ENCODE data around the gene CTSV. TPM values are rescaled to one million over a fixed set of nuclear protein-coding genes. Genes with fewer than 3 reads are reported as not detected.
"Not testable (repeated sequence)": the region's sequence is repeated elsewhere in the genome, so short reads cannot be mapped to it uniquely, and the experiment has no call there.

The CTSV gene
- total and polyA plus RNA-seq, 3 donors from 2014 or later = 96.6 to 319 (median 107) TPM

GRCh38 chr9:97041898-97042297, 3.0 kb upstream of the CTSV start:
- no peak overlapping the region for H3K4me3 ChIP-seq
- DNase-seq = no peak
- WGBS, 2 donors = 58 to 67% methylated on average over 2 of the region's 2 CpGs
- no peaks in the 10 kb centered on the region for H3K27me3 ChIP-seq
- peaks cover 2% of the 10 kb centered on the region for H3K4me1 ChIP-seq
- no peaks in the 10 kb centered on the region for H3K36me3 ChIP-seq (ENCODE audit: low read depth, missing control alignments)
- no peak for TF ChIP-seq CTCF (IDR thresholded peaks at IDR 0.05)
- no peak for TF ChIP-seq POLR2A (IDR thresholded peaks at IDR 0.05)
- intact Hi-C loops (cut with DNase I; ENCODE audit: low total_unique reads) = no loop called here
- no peaks in the 10 kb centered on the region for H3K9me3 ChIP-seq
- H3K27ac ChIP-seq = no peak overlapping the region

GRCh38 chr9:97039514-97039860, 545 bp upstream of the CTSV start:
- Histone ChIP-seq H3K4me1 (no peaks in the 10 kb centered on the region), H3K27me3 (no peaks in the 10 kb centered on the region), H3K4me3 (peak overlapping the region; percentile 58 to 77), H3K9me3 (no peaks in the 10 kb centered on the region), H3K36me3 (ENCODE audit: low read depth, missing control alignments) (no peaks in the 10 kb centered on the region), H3K27ac (peak overlapping the region; percentile 22 to 77)
- TF ChIP-seq CTCF (IDR thresholded peaks at IDR 0.05) = no peak
- TF ChIP-seq POLR2A (IDR thresholded peaks at IDR 0.05) = no peak
- WGBS, 2 donors = 3 to 5% methylated on average over 12 of the region's 12 CpGs
- intact Hi-C loops (cut with DNase I; ENCODE audit: low total_unique reads) = no loop called here
- peak; percentile 75 for DNase-seq

GRCh38 chr9:97023505-97023904, 15.4 kb downstream of the CTSV start:
- DNase-seq; H3K4me3 ChIP-seq; intact Hi-C loops (cut with DNase I; ENCODE audit: low total_unique reads); H3K27me3 ChIP-seq; H3K27ac ChIP-seq; H3K9me3 ChIP-seq; H3K4me1 ChIP-seq; H3K36me3 ChIP-seq (ENCODE audit: low read depth, missing control alignments): not testable (repeated sequence)
- WGBS, 2 donors = 73 to 80% methylated on average over 1 of the region's 1 CpG

DNA sequence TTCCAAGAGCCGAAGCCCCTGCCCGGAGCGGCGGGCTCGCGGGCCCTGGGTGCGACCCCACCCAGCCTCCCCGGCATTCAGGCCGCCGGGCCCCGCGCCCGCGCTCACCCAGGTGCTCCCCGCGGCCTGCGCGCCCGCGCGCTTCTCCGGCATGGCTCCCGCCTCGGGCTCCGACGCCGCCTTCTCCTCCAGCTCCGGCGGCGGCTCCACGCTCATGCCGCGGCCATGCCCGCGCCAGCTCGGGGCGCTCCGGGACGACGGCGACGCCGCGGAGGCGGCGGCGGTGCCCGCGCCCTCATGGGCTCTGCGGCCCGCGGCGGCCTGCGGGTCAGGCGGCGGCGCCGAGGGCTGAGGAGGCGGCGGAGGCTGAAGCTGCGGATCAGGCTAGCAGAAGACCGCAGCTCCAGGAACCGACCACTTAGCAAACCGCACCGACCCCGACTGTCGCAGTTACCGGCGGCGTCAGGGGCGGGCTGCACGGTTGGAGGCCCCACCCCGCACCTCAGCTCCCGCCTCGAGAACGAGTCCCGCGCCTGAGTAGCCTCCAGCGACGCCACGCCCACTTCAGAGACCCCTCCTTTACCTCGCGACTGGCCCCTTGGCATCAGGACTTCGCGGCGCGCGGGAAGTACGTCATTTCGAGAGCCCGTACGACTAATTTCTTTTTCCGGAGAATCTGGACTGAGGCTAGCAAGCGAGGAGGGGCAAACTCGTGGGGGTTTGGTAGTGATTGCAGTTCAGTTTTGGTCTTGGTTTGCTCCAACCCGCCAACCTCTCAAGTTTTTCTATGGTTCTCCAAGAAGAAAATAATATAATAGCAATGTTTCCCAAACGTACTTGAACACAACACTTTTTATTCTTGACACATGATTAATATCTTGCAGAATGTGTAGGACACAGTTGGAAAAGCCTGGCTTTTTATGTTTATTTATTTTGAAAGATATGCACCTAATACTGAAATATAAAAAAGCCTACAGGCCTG, 25.5 kb downstream of the CTSV start:
- peak overlapping the region; percentile 28 to 73 for H3K27ac ChIP-seq
- intact Hi-C loops (cut with DNase I; ENCODE audit: low total_unique reads); H3K4me1 ChIP-seq; H3K27me3 ChIP-seq; H3K9me3 ChIP-seq; H3K36me3 ChIP-seq (ENCODE audit: low read depth, missing control alignments): not testable (repeated sequence)
- DNase-seq = peak; percentile 88
- 0 to 1% methylated on average over 7 to 88 of the region's 97 CpGs for WGBS, 2 donors
- peak overlapping the region; percentile 66 to 67 for H3K4me3 ChIP-seq

DNA sequence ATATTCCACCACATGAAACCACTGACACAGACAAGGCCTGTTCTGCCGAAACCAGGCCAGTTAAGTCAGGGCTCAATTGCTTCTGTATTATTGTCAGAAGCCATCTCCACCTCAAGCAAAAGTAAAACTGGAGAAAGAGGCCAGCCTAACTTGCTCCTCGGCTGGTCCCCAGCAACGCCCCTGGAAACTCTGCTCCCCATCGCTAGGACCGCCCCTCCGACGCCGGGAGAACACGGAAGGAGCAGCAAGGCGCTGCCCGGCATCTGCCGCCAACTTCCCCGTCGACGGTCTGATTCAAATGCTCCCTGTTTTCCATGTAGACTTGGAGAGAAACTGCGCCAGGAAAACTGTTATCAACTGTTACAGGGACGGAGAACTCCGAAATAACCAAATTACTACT, 26.3 kb downstream of the CTSV start:
- not testable (repeated sequence) for H3K27me3 ChIP-seq
- WGBS, 2 donors = 0 to 2% methylated on average over 9 to 17 of the region's 18 CpGs

GRCh38 chr9:97002195-97002594, 36.7 kb downstream of the CTSV start:
- H3K27ac ChIP-seq; H3K4me3 ChIP-seq; H3K4me1 ChIP-seq; intact Hi-C loops (cut with DNase I; ENCODE audit: low total_unique reads); H3K36me3 ChIP-seq (ENCODE audit: low read depth, missing control alignments); H3K9me3 ChIP-seq; H3K27me3 ChIP-seq; DNase-seq: not testable (repeated sequence)

More for the DNA sequence above, 26.3 kb downstream of the CTSV start:
- DNase-seq; H3K4me1 ChIP-seq; intact Hi-C loops (cut with DNase I; ENCODE audit: low total_unique reads); H3K9me3 ChIP-seq; H3K36me3 ChIP-seq (ENCODE audit: low read depth, missing control alignments): not testable (repeated sequence)
- peak overlapping the region; percentile 66 to 67 for H3K4me3 ChIP-seq
- peak overlapping the region in 1 of 2 donors; percentile 58 for H3K27ac ChIP-seq

- H3K4me1 ChIP-seq; H3K9me3 ChIP-seq; H3K4me3 ChIP-seq; H3K27me3 ChIP-seq; DNase-seq; H3K36me3 ChIP-seq (ENCODE audit: low read depth, missing control alignments); intact Hi-C loops (cut with DNase I; ENCODE audit: low total_unique reads); H3K27ac ChIP-seq: not testable (repeated sequence)
- 67 to 77% methylated on average over 1 of the region's 1 CpG for WGBS, 2 donors
These were observed 37.6 kb downstream of the CTSV start for GRCh38 chr9:97001338-97001737.

- H3K36me3 ChIP-seq (ENCODE audit: low read depth, missing control alignments); H3K27ac ChIP-seq; DNase-seq; H3K4me1 ChIP-seq; H3K9me3 ChIP-seq; H3K27me3 ChIP-seq; intact Hi-C loops (cut with DNase I; ENCODE audit: low total_unique reads); H3K4me3 ChIP-seq: not testable (repeated sequence)
- 74 to 78% methylated on average over 3 of the region's 3 CpGs for WGBS, 2 donors
These were observed 38.7 kb downstream of the CTSV start for GRCh38 chr9:97000139-97000787.

DNA sequence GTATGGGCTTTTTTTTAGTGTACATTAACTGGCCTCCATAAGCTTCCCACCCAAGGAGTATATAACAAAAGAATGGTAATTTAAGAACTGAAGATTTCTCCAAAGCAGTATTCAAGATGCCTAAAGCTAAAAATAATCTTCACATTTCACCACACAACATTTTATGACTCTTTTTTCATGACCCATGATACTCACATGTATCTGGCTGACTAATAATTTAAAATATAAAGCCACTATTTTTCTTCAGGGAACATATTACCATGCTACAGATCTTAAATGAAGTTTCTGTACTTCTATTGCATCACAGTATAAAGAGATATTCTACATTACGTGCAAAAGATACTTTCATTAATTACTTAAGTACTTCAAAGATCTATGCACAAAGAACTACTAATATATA, 39.2 kb downstream of the CTSV start:
- H3K27me3 ChIP-seq; H3K36me3 ChIP-seq (ENCODE audit: low read depth, missing control alignments); H3K9me3 ChIP-seq; H3K4me1 ChIP-seq; intact Hi-C loops (cut with DNase I; ENCODE audit: low total_unique reads); H3K4me3 ChIP-seq; DNase-seq; H3K27ac ChIP-seq: not testable (repeated sequence)
- WGBS, 2 donors = 75 to 77% methylated on average over 1 of the region's 1 CpG
